ENCODE data around the gene ORAI3. TPM values are rescaled to one million over a fixed set of nuclear protein-coding genes. Genes with fewer than 3 reads are reported as not detected.

ORAI3 gene
- polyA plus RNA-seq, 1 of the 3 experiments (the other 2 are of a cell fraction), result 29.0 TPM

GRCh38 chr16:31001507-31002249 lies 52.8 kb downstream of the ORAI3 start:
- H2AFZ ChIP-seq (ENCODE audit: low read depth), result no peak overlapping the region
- H3K27ac ChIP-seq (ENCODE audit: low read depth in 2 of 2, low read length in 1 of 2), result no peak overlapping the region
- CTCF ChIA-PET, result interaction anchor here (1.9 to 2.6 kb wide), 2 partner anchors 17 kb away, joined by 7 to 16 read pairs; partner anchors contain the start of gene HSD3B7
- H3K27me3 ChIP-seq (ENCODE audit: insufficient read depth), result no peaks in the 10 kb centered on the region
- peaks cover 28% of the 10 kb centered on the region for H3F3A ChIP-seq (replicated peaks; ENCODE audit: insufficient read depth)
- H3K4me2 ChIP-seq, result no peak overlapping the region
- H3K4me1 ChIP-seq (ENCODE audit: control insufficient read depth in 1 of 2, insufficient read depth in 2 of 2, low read depth in 1 of 2, low read length in 1 of 2), result peaks cover 17 to 18% of the 10 kb centered on the region in 2 experiments; a peak in 3 of 4 replicates
- H4K20me1 ChIP-seq (ENCODE audit: insufficient read depth), result no peaks in the 10 kb centered on the region
- TF ChIP-seq MAX (IDR thresholded peaks at IDR 0.05; ENCODE audit: low read depth), result no peak
- TF ChIP-seq PBX3 (IDR thresholded peaks at IDR 0.05), result no peak
- no peak for TF ChIP-seq TAF1 (IDR thresholded peaks at IDR 0.05; ENCODE audit: borderline replicate concordance, low read depth, low read length)
- TF ChIP-seq GATA2 (CRISPR knock-in tag; IDR thresholded peaks at IDR 0.05), result no peak
- TF ChIP-seq ELF1 (IDR thresholded peaks at IDR 0.05), result no peak
- TF ChIP-seq JUND (IDR thresholded peaks at IDR 0.05), result no peak
- TF ChIP-seq POLR2AphosphoS5 (IDR thresholded peaks at IDR 0.05; ENCODE audit: low read depth, low read length), result no peak
- no peak for TF ChIP-seq GABPA (IDR thresholded peaks at IDR 0.05; ENCODE audit: low read depth)
- no peak for TF ChIP-seq EP300 (IDR thresholded peaks at IDR 0.05; ENCODE audit: borderline replicate concordance in 1 of 2, low read depth in 1 of 2, low read length in 1 of 2)
- no peak for TF ChIP-seq NRF1 (IDR thresholded peaks at IDR 0.05; ENCODE audit: low read depth, low read length)
- TF ChIP-seq EZH2phosphoT487 (IDR thresholded peaks at IDR 0.05; ENCODE audit: borderline replicate concordance, low read depth), result no peak
- TF ChIP-seq IRF3 (IDR thresholded peaks at IDR 0.05; ENCODE audit: low read depth, low read length), result no peak
- peaks cover 0 to 2% of the 10 kb centered on the region in 2 experiments for H3K36me3 ChIP-seq (replicated peaks in 1 of 2; ENCODE audit: control insufficient read depth in 1 of 2, insufficient read depth in 2 of 2, low read length in 1 of 2)
- H3K79me2 ChIP-seq (ENCODE audit: insufficient read depth), result peaks cover 20% of the 10 kb centered on the region; the same call in 1 of the 2 replicates
- 97% methylated on average over 15 of the region's 16 CpGs for WGBS (ENCODE audit: low lambda C conversion rate)
- POLR2A ChIA-PET, result no interaction called here
- DNase-seq, result no peak
- no peaks in the 10 kb centered on the region for H3K9me2 ChIP-seq
- no peak overlapping the region for H3K9ac ChIP-seq
- H3K9me3 ChIP-seq, result no peaks in the 10 kb centered on the region
- H3K4me3 ChIP-seq (ENCODE audit: low read depth in 2 of 2, low read length in 1 of 2), result no peak overlapping the region

- Histone ChIP-seq H3K9me2 (no peaks in the 10 kb centered on the region), H2AFZ (ENCODE audit: low read depth) (no peak overlapping the region), H3K36me3 (replicated peaks in 1 of 2; ENCODE audit: control insufficient read depth in 1 of 2, insufficient read depth in 2 of 2, low read length in 1 of 2) (peaks cover 0 to 2% of the 10 kb centered on the region in 2 experiments), H3K4me3 (ENCODE audit: low read depth in 2 of 2, low read length in 1 of 2) (no peak overlapping the region), H4K20me1 (ENCODE audit: insufficient read depth) (no peaks in the 10 kb centered on the region), H3K4me2 (no peak overlapping the region), H3K27ac (ENCODE audit: low read depth in 2 of 2, low read length in 1 of 2) (no peak overlapping the region), H3K4me1 (ENCODE audit: control insufficient read depth in 1 of 2, insufficient read depth in 2 of 2, low read depth in 1 of 2, low read length in 1 of 2) (peaks cover 14 to 18% of the 10 kb centered on the region in 2 experiments; a peak in 3 of 4 replicates), H3F3A (replicated peaks; ENCODE audit: insufficient read depth) (peaks cover 27% of the 10 kb centered on the region), H3K79me2 (ENCODE audit: insufficient read depth) (peaks cover 22% of the 10 kb centered on the region; the same call in 1 of the 2 replicates), H3K9ac (no peak overlapping the region), H3K9me3 (no peaks in the 10 kb centered on the region), H3K27me3 (ENCODE audit: insufficient read depth) (no peaks in the 10 kb centered on the region)
- POLR2A ChIA-PET, result no interaction called here
- DNase-seq, result no peak
- CTCF ChIA-PET, result interaction anchor here (0.8 to 2.6 kb wide), 2 partner anchors 17 to 440 kb away, joined by 3 to 16 read pairs; partner anchors contain the start of genes HSD3B7 and ZNF843
- WGBS (ENCODE audit: low lambda C conversion rate), result 97% methylated on average over 10 of the region's 10 CpGs
- no peak for TF ChIP-seq RFX5 (IDR thresholded peaks at IDR 0.05; ENCODE audit: low read length)
- TF ChIP-seq TCF12 (IDR thresholded peaks at IDR 0.05), result no peak
- TF ChIP-seq NRF1 (IDR thresholded peaks at IDR 0.05; ENCODE audit: low read depth, low read length), result no peak
- no peak for TF ChIP-seq ZBTB33 (IDR thresholded peaks at IDR 0.05; ENCODE audit: borderline replicate concordance, low read depth)
- no peak for TF ChIP-seq EP300 (IDR thresholded peaks at IDR 0.05; ENCODE audit: borderline replicate concordance in 1 of 2, low read depth in 1 of 2, low read length in 1 of 2)
- no peak for TF ChIP-seq FOSL2 (IDR thresholded peaks at IDR 0.05; ENCODE audit: borderline replicate concordance, low read depth)
- TF ChIP-seq POLR2AphosphoS5 (IDR thresholded peaks at IDR 0.05; ENCODE audit: low read depth, low read length), result no peak
- no peak for TF ChIP-seq JUND (IDR thresholded peaks at IDR 0.05)
- TF ChIP-seq RXRA (IDR thresholded peaks at IDR 0.05; ENCODE audit: borderline replicate concordance, low read depth), result no peak
- TF ChIP-seq MAX (IDR thresholded peaks at IDR 0.05; ENCODE audit: low read depth), result no peak
- no peak for TF ChIP-seq GATA2 (CRISPR knock-in tag; IDR thresholded peaks at IDR 0.05)
- TF ChIP-seq RCOR1 (IDR thresholded peaks at IDR 0.05; ENCODE audit: low read length), result no peak
- no peak for TF ChIP-seq GABPA (IDR thresholded peaks at IDR 0.05; ENCODE audit: low read depth)
- TF ChIP-seq USF1 (IDR thresholded peaks at IDR 0.05; ENCODE audit: borderline replicate concordance, low read depth), result no peak
Measured at GRCh38 chr16:31002250-31002700, 53.4 kb downstream of the ORAI3 start.
